Measurements from ENCODE around the gene CIB4.

Gene CIB4

DNA sequence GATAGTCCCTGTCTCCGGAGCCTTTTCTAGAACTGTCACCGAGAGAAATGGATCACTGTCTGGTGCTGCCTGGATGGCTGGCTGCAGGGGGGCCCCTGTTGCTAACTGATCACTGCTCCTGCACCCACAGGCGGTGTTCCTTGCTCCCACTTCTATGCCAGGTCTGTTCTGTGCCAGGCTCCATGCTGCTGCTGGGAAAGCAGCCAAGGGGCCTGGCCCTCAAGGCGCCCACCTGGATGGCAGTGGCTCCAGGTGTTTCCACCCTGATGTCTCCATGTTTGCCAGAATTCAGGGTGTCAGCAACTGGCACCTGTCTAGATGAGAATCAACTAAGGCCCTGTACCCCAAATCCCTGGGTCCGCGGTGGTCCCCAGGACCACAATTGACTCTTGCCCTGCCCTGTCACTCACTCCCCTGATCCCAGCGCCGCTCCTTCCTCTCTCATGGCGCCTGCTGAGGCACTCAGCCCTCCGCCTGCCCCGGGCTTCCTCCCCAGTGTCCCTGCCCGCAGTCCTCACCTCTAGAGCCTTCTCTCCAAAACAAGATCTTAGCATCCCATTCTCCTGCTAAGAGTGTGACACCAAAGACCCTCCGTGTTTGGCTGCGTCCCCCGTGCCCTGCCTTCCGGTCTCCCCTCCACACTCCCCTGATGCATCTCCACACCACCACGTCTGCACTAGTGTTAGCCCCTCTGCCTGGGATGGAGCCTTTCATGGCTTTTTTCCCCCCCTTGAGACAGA is 90.7 kb downstream of the CIB4 start:
- DNase-seq (ENCODE audit: low read depth): no peak

DNA sequence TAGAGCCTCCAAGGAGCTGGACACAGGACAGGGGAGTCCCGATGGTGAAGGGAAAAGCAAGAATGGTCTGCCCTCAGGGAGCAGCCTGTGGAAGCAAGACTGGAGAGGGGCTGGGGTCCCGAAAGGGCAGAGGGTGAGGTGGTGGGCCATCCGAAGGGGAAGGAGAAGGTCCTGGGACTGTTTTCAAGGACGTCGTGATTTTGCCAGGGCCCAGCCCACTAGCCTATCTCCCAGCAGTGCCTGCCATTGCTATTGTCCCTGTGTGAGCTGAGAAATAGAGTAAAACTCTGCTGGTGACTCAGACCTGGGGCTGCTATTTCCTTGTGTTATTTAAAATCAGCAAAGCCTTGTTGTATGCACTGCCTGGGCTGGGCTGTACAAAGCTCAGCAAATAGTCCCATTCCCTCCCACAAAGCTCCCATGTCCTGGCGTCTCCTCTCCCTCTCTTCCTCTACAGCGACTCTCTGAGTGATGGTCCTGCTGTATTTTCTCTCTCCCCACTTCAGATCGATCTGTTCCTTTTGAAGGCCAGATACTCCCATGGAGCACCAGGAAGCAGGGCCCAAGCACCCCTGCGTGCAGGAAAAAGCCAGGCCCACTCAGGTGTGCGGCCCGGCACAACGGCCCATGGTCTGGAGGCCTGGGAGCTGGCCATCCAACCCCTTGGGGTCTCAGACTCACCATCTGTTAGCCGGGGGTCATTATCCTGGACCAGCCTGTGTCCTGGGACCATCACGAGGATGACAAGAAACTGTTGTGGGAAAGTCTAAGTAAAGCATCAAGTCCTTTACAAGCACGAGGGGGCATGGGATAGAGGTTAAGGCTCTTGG is 98.3 kb downstream of the CIB4 start:
- no peak for DNase-seq (ENCODE audit: low read depth)

- no peak for DNase-seq (ENCODE audit: low read depth)
These were observed 99.0 kb downstream of the CIB4 start for GRCh38 chr2:26542194-26542455.

- no peak for DNase-seq (ENCODE audit: low read depth)
These were observed 99.6 kb downstream of the CIB4 start for GRCh38 chr2:26541401-26542193.

GRCh38 chr2:26540961-26541360 is 100.2 kb downstream of the CIB4 start:
- DNase-seq (ENCODE audit: low read depth): no peak

- no peak for DNase-seq (ENCODE audit: low read depth)
These were observed 100.9 kb downstream of the CIB4 start for GRCh38 chr2:26540306-26540705.

GRCh38 chr2:26537826-26538475 is 103.2 kb downstream of the CIB4 start:
- DNase-seq (ENCODE audit: low read depth): no peak

- no peak for DNase-seq (ENCODE audit: low read depth)
These were observed 103.9 kb downstream of the CIB4 start for GRCh38 chr2:26537069-26537825.

DNA sequence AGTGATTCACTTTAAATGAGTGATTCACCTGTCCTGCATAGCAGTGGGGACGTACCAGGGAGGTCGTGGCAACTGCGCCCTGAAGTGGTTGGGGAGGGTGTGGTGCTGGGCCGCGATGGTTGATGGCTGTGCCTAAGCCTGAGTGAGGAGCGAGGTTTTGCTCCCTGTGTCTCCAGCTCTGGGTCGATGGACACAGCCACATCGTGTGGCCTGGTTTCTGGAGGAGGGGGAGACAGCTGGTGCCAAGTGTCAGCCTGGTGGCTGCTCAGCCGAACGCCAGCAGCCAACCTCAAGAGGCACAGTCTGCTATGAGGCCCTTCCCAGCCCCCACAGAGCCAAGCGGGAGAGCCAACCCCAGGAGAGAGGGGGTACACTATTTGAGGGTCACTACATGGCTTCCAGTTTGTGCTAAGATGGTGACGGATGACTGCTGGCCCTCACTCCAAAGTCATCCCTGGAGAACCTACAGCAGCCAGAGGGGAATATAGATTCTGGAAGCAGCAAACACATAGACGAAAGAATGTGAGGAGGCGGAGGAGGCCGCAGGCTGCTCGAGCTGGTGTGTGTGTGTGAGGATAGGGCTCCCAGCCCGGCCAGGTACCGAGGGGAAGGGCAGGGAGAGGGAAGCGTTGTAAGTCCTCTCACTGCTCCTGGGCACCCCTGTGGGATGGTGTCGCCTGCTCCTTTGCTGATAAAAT is 104.6 kb downstream of the CIB4 start:
- no peak for DNase-seq (ENCODE audit: low read depth)

GRCh38 chr2:26535663-26536275 is 105.4 kb downstream of the CIB4 start:
- DNase-seq (ENCODE audit: low read depth): no peak

GRCh38 chr2:26534865-26535662 is 106.1 kb downstream of the CIB4 start:
- no peak for DNase-seq (ENCODE audit: low read depth)

DNA sequence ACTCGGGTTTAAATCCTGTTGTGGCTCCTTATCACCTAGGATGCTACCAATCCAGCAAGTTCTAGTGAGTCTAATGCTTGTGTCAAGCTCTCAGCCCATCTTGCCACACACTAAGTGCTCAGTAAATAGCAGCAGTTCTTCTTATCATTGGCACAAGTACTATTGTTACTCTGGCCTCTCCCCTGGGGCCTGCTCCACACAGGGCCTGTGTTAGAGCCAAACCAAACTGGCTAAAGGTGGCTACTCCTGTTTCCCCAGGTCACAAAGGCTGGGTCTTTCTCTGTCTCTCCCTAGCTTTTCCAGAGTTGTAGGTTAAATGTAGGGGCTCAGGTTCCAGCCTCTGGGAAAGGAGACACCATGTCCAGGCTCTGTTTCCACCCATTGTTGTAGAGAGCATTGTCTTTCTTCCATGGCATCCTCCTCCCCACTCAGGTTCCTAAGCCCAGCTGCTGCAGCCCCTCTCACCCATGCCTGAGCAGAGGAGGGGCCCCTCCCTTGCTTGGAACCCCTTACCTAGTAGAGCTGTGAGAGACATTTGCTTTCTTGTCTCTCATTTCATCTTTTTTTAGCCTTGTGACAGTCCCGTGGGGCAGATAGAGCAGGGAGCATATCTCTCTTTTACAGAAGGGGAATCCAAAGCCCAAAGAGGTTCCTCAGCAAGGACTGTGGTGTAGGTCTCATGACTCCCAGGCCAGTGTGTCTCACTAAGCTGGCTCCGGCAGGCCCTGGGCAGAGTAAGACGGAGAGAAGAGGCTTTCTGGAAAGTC is 106.9 kb downstream of the CIB4 start:
- no peak for DNase-seq (ENCODE audit: low read depth)

DNA sequence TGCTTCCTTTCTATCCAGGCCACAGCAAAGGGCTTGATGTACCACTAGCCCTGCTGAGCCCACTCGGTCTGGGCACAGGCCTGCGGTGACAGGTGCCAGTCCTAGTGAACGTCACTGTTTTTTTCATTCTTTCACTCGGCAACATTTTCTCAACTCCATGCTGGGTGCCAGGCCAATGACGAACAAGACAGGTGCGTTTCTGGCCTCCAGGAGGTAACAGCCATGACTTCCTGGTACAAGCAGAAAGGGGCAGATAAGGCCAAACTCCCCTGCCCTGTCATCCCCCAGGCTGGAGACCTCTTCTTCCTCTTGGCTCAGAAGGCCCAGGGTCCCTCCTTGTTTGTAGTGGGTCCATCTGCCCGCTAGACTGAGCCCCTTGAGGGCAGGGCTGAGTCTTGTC is 107.5 kb downstream of the CIB4 start:
- DNase-seq (ENCODE audit: low read depth): no peak

DNA sequence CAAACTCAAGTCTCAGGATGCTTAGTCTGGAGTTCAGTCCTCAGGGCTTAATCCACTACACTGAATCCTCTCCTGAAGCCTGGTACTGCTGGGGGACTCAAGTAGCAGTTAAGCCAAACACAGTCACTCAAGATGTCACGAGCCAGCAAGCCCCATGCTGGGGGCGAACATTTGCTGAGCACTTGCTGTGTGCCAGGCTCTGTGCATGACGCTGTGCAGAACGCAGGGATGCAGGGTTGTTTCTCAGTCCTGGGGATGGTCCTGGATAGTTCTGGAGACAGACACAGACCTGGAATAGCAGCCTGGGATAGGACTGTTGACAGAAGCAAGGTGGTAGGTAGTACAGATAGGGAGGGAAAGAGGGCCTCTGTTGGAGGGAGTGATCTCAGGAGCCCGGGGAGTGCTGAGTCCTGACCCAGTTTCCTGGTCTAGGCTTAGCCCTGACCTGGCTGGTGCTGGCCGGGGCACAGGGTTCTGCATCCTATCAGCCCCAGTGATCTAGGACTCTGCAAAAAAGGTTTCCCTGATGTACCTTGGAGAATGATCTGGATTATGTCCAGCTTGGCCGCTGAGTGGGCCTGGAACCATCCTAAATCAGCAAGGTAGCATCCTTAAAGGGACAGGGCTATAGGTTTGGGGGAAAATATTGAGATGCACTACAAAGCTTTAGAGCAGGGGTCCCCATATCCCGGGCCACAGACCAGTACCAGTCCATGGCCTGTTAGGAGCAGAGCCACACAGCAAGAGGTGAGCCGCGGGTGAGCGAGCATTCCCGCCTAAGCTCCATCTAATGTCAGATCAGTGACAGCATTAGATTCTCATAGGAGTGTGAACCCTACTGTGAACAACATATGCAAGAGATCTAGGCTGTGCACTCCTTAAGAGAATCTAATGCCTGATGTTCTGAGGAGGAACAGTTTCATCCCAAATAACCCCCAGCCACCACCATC is 108.6 kb downstream of the CIB4 start:
- no peak for DNase-seq (ENCODE audit: low read depth)
